Panc1 (cell line): Measurements from ENCODE around the gene ITIH5. TPM values are rescaled to one million over a fixed set of nuclear protein-coding genes. Genes with fewer than 3 reads are reported as not detected.

Source experiments
- ATAC-seq: fragments of 200-7000 bp; cut with Tn5 transposase; 2 replicates; pipeline ENCODE4 v1.9.1; 2020; ENCODE audit warnings: mild to moderate bottlenecking, moderate library complexity
- BruUV-seq: library from RNA; stranded (reverse); fragments of 400-500 nt; replicated peaks from 2 replicates; lab custom pipeline; 2021; lab: Mats Ljungman, UMichigan
- CTCF ChIA-PET: fragments of 300-600 bp; sonication (Branson Sonifier 250); formaldehyde crosslinking; loops from one replicate; lab custom pipeline; 2022; ENCODE audit warnings: antibody characterized with exemption; lab: Charles Lee
- POLR2A ChIA-PET: fragments of 300-600 bp; sonication (Branson Sonifier 250); formaldehyde crosslinking; loops from one replicate; lab custom pipeline; 2022; ENCODE audit warnings: antibody characterized with exemption; lab: Charles Lee
- DNase-seq: peaks from one replicate; pipeline ENCODE4 v3.0.0-alpha.2; 2010; ENCODE audit warnings: low read depth, low spot score
- H3K27ac ChIP-seq: 2 replicates; pipeline ENCODE4 v1.5.1; 2011; ENCODE audit warnings: mild to moderate bottlenecking, low read length, inconsistent platforms
- H3K27me3 ChIP-seq: fragments of 200-500 bp; sonication (Bioruptor generic); 2 replicates; pipeline ENCODE4 v1.6.0; 2014; ENCODE audit warnings: low read length, inconsistent platforms; ENCODE audit not compliant: control insufficient read depth, insufficient read depth
- H3K36me3 ChIP-seq: fragments of 200-500 bp; sonication (Bioruptor generic); 2 replicates; pipeline ENCODE4 v1.5.1; 2014; ENCODE audit warnings: inconsistent platforms, mild to moderate bottlenecking, low read length, moderate library complexity; ENCODE audit not compliant: control insufficient read depth, insufficient read depth
- H3K4me1 ChIP-seq: 2 replicates; pipeline ENCODE4 v1.5.1; 2011; ENCODE audit warnings: inconsistent platforms, mild to moderate bottlenecking, low read length, moderate library complexity; ENCODE audit not compliant: control insufficient read depth, insufficient read depth
- H3K4me3 ChIP-seq, 2 experiments: 2 replicates each; pipeline ENCODE4 v1.5.1; 2011 to 2012; ENCODE audit warnings: low read depth in 2 of 2, low read length in 2 of 2, mild to moderate bottlenecking in 2 of 2, inconsistent platforms in 1 of 2, moderate library complexity in 1 of 2
- H3K9me3 ChIP-seq: fragments of 200-500 bp; sonication (Bioruptor generic); 2 replicates; pipeline ENCODE4 v1.5.1; 2014; ENCODE audit warnings: low read depth, mild to moderate bottlenecking, inconsistent platforms, low read length, moderate library complexity; ENCODE audit not compliant: control insufficient read depth, insufficient read depth
- CTCF ChIP-seq: fragments of 450-650 bp; IDR thresholded peaks from 2 replicates; pipeline ENCODE4 v1.5.1; 2017; ENCODE audit warnings: mild to moderate bottlenecking
- POLR2AphosphoS5 ChIP-seq: IDR thresholded peaks from 2 replicates; pipeline ENCODE4 v1.6.1; 2012; ENCODE audit warnings: mild to moderate bottlenecking, low read depth, low read length, moderate library complexity
- SIN3A ChIP-seq: IDR thresholded peaks from 2 replicates; pipeline ENCODE4 v1.6.1; 2012; ENCODE audit warnings: low read depth, mild to moderate bottlenecking, low read length, moderate library complexity, borderline replicate concordance; ENCODE audit not compliant: insufficient read depth
- TCF7L2 ChIP-seq: IDR thresholded peaks from 2 replicates; pipeline ENCODE4 v1.6.1; 2011; ENCODE audit warnings: mild to moderate bottlenecking, low read depth, low read length, inconsistent platforms
- in situ Hi-C: cut with HindIII; loops from 2 replicates; pipeline ENCODE4 v1.10.0; 2016; ENCODE audit warnings: low sequenced_read_pairs, low pct_unique_long_range_greater_than_20kb
- intact Hi-C: fragments of 100-400 bp; cut with micrococcal nuclease; formaldehyde crosslinking; loops from one replicate; pipeline ENCODE4 v1.10.0; 2022; ENCODE audit not compliant: unreplicated experiment
- total RNA-seq: library from RNA; stranded (reverse); gene quantifications from one replicate; pipeline ENCODE4 v1.2.1, GENCODE V29; 2021; ENCODE audit not compliant: unreplicated experiment
- TF ChIP-seq, protein P1 (sequence below), 2 experiments: IDR thresholded peaks; 2 replicates each; pipeline ENCODE4 v1.6.1; 2011 to 2012; ENCODE audit warnings: low read depth in 2 of 2, control low read depth in 1 of 2, low read length in 1 of 2, mild to moderate bottlenecking in 1 of 2, moderate library complexity in 1 of 2; ENCODE audit not compliant: insufficient read depth in 1 of 2

ITIH5 gene
- total RNA-seq, 1 experiment from 2014 or later = not detected

DNA sequence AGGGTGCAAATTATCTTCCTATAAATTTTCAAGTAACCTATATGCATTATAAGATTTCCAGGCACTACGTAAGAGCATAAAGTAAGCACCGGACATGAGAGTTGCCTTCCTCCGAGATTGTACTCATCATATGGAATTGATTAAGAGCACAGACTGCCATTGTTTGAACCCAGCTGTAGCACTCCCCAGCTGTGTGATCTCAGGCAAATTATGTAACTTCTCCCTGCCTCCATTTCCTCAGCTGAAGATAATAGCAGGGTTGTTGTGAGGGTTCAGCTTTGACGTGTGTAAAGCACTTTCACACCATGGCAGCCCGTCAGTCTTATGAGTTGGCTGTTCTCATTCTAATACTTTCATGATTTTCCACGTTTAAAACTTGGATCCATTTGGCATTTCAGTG, 122.6 kb downstream of the ITIH5 start:
- Histone ChIP-seq H3K27ac (no peak overlapping the region), H3K36me3 (no peaks in the 10 kb centered on the region), H3K4me1 (no peaks in the 10 kb centered on the region), H3K9me3 (no peaks in the 10 kb centered on the region), H3K4me3 (no peak overlapping the region), H3K27me3 (no peaks in the 10 kb centered on the region)
- no peak for ATAC-seq
- ChIA-PET POLR2A (no interaction called here), CTCF (no interaction called here)
- TF ChIP-seq, protein P1, sequence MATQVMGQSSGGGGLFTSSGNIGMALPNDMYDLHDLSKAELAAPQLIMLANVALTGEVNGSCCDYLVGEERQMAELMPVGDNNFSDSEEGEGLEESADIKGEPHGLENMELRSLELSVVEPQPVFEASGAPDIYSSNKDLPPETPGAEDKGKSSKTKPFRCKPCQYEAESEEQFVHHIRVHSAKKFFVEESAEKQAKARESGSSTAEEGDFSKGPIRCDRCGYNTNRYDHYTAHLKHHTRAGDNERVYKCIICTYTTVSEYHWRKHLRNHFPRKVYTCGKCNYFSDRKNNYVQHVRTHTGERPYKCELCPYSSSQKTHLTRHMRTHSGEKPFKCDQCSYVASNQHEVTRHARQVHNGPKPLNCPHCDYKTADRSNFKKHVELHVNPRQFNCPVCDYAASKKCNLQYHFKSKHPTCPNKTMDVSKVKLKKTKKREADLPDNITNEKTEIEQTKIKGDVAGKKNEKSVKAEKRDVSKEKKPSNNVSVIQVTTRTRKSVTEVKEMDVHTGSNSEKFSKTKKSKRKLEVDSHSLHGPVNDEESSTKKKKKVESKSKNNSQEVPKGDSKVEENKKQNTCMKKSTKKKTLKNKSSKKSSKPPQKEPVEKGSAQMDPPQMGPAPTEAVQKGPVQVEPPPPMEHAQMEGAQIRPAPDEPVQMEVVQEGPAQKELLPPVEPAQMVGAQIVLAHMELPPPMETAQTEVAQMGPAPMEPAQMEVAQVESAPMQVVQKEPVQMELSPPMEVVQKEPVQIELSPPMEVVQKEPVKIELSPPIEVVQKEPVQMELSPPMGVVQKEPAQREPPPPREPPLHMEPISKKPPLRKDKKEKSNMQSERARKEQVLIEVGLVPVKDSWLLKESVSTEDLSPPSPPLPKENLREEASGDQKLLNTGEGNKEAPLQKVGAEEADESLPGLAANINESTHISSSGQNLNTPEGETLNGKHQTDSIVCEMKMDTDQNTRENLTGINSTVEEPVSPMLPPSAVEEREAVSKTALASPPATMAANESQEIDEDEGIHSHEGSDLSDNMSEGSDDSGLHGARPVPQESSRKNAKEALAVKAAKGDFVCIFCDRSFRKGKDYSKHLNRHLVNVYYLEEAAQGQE (IDR thresholded peaks at IDR 0.05; ENCODE audit: insufficient read depth in 1 of 2, low read depth in 2 of 2, low read length in 1 of 2) = no peak
- TF ChIP-seq POLR2AphosphoS5 (no peak), SIN3A (no peak), CTCF (no peak), TCF7L2 (no peak)
- in situ Hi-C loops = no loop called here
- DNase-seq = no peak
- no TSS peak for BruUV-seq
- intact Hi-C loops = no loop called here

DNA sequence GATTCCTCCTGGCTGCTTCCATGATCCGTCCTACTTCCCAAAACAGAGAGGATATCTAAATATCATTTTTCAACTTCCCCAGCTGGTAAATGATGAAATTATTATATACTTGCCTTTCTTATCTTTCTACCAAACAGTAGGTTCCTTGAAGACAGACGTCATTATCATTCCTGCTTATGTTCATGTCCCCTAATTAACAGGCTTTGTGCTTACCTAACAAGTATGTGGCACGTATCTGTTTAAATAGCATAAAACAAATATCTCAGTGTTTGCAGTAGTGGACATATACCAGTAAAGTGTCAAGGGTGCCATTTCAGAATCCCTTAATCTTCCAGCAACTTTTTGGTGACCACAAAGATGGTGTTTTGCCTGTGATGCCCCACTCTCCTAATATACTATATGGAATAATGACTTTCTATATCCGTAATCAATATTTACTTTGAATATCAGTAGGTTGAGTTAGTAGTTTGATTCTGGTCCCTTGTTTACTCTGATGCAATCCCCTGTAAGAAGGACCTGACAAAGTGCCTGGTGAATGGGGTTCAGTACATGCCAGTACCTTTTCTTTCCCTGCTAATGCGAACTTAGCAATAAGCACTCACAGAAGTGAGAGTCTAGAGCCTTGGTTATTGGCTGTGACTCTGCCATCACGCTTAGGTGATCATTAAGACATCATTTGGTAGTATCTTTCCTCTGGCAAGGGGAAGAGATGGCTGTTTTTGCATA, 124.4 kb downstream of the ITIH5 start:
- Histone ChIP-seq H3K36me3 (no peaks in the 10 kb centered on the region), H3K4me1 (no peaks in the 10 kb centered on the region), H3K27ac (no peak overlapping the region), H3K9me3 (no peaks in the 10 kb centered on the region), H3K27me3 (no peaks in the 10 kb centered on the region), H3K4me3 (no peak overlapping the region)
- no peak for DNase-seq
- no peak for ATAC-seq
- no TSS peak for BruUV-seq
- ChIA-PET CTCF (no interaction called here), POLR2A (no interaction called here)
- in situ Hi-C loops = no loop called here
- TF ChIP-seq TCF7L2 = no peak
- no peak for TF ChIP-seq POLR2AphosphoS5
- TF ChIP-seq, protein P1 (IDR thresholded peaks at IDR 0.05; ENCODE audit: insufficient read depth in 1 of 2, low read depth in 2 of 2, low read length in 1 of 2) = no peak
- no peak for TF ChIP-seq CTCF
- no peak for TF ChIP-seq SIN3A
- intact Hi-C loops = no loop called here
